SU-DHL-6 (cell line): ENCODE results near the gene POLN.

Source experiments
- CTCF ChIP-seq: fragments of 200-600 bp; sonication (generic); IDR thresholded peaks from one replicate; pipeline ENCODE4 v1.5.1; 2017; ENCODE audit warnings: antibody characterized with exemption, mild to moderate bottlenecking, low read length, moderate library complexity; ENCODE audit not compliant: insufficient read depth, poor library complexity, severe bottlenecking
- EZH2phosphoT487 ChIP-seq: fragments of 200-600 bp; sonication (generic), shearing (Covaris generic); conservative IDR thresholded peaks from 2 replicates; pipeline ENCODE4 v1.6.1; 2018; ENCODE audit warnings: mild to moderate bottlenecking, antibody characterized with exemption, low read length, moderate library complexity, mixed read lengths

GRCh38 chr4:2142630-2143427, 99.1 kb downstream of the POLN start:
- TF ChIP-seq CTCF, result no peak
- TF ChIP-seq EZH2phosphoT487, result no peak
